Measurements from ENCODE around the gene SS18L1.

- TF ChIP-seq CTCF (IDR thresholded peaks at IDR 0.05) (no peak), POLR2A (IDR thresholded peaks at IDR 0.05) (no peak), EP300 (IDR thresholded peaks at IDR 0.05; ENCODE audit: low read depth) (no peak)
Measured at GRCh38 chr20:62164879-62165761, 21.6 kb downstream of the SS18L1 start.
